ENCODE measurements around the gene LPP. TPM values are rescaled to one million over a fixed set of nuclear protein-coding genes. Genes with fewer than 3 reads are reported as not detected.

The LPP gene
- polyA plus RNA-seq, 1 donor (not counting 4 experiments of a cell fraction or from before 2014, with no cell fraction given) = 16.0 TPM

DNA sequence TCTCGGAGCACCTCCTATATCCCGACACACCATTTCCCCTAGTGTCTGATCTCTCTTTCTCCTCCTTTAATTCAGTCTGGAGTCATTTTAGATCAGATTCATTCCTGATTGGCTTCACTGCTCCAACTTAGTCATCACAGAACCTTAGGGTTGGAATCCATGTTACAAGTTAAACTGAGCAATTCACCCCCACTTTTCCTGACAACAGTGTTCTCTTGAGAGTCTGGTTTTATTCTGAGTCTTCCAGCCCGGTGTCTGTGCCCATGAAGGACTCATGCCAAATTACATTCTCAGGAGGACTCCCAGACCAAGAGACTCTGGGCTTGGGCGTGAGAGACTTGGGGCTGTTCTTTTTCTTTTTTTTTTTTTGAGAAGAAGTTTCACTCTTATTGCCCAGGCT lies 57.5 kb downstream of the LPP start:
- Histone ChIP-seq H3K4me1 (ENCODE audit: control insufficient read depth, extremely low read depth, insufficient read depth, low read length) (peaks cover 3% of the 10 kb centered on the region), H3K9ac (ENCODE audit: control insufficient read depth, extremely low read depth, insufficient read depth, low read length) (no peak overlapping the region), H3K27me3 (ENCODE audit: control insufficient read depth, extremely low read depth, insufficient read depth, low read length) (no peaks in the 10 kb centered on the region), H3K4me2 (ENCODE audit: control insufficient read depth, extremely low read depth, insufficient read depth, low read depth, low read length) (no peak overlapping the region), H3K36me3 (ENCODE audit: control insufficient read depth in 2 of 2, extremely low read depth in 1 of 2, insufficient read depth in 2 of 2, low read length in 2 of 2) (peaks cover 0 to 11% of the 10 kb centered on the region in 2 experiments), H3K9me3 (ENCODE audit: control insufficient read depth, low read depth, low read length) (no peaks in the 10 kb centered on the region), H2AFZ (ENCODE audit: control insufficient read depth, low read length) (no peak overlapping the region), H3K4me3 (ENCODE audit: control insufficient read depth in 2 of 3, extremely low read depth in 1 of 3, insufficient read depth in 2 of 3, low read depth in 1 of 3, low read length in 3 of 3) (no peak overlapping the region), H3K79me2 (ENCODE audit: control insufficient read depth, insufficient read depth, low read length) (peaks cover 30% of the 10 kb centered on the region), H3K27ac (ENCODE audit: control insufficient read depth, insufficient read depth, low read length) (no peak overlapping the region), H3K9me1 (ENCODE audit: control insufficient read depth, extremely low read depth, insufficient read depth, low read length) (no peaks in the 10 kb centered on the region), H4K20me1 (ENCODE audit: control insufficient read depth, extremely low read depth, insufficient read depth, low read length) (no peaks in the 10 kb centered on the region)
- DNase-seq (ENCODE audit: low read depth, low spot score) = no peak
- TF ChIP-seq EZH2 (IDR thresholded peaks at IDR 0.05; ENCODE audit: low read length) = no peak
- TF ChIP-seq, protein P1, sequence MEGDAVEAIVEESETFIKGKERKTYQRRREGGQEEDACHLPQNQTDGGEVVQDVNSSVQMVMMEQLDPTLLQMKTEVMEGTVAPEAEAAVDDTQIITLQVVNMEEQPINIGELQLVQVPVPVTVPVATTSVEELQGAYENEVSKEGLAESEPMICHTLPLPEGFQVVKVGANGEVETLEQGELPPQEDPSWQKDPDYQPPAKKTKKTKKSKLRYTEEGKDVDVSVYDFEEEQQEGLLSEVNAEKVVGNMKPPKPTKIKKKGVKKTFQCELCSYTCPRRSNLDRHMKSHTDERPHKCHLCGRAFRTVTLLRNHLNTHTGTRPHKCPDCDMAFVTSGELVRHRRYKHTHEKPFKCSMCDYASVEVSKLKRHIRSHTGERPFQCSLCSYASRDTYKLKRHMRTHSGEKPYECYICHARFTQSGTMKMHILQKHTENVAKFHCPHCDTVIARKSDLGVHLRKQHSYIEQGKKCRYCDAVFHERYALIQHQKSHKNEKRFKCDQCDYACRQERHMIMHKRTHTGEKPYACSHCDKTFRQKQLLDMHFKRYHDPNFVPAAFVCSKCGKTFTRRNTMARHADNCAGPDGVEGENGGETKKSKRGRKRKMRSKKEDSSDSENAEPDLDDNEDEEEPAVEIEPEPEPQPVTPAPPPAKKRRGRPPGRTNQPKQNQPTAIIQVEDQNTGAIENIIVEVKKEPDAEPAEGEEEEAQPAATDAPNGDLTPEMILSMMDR (optimal IDR thresholded peaks at IDR 0.05 in 1 of 3, IDR thresholded peaks at IDR 0.05 in 1 of 3, conservative IDR thresholded peaks at IDR 0.05 in 1 of 3; ENCODE audit: extremely low read depth in 1 of 3, insufficient read depth in 2 of 3, low read length in 3 of 3) = no peak
- dilution Hi-C loops (cut with MboI; ENCODE audit: extremely low pct_ligation_motif_present, low sequenced_read_pairs) = no loop called here
- FAIRE-seq = no peak

DNA sequence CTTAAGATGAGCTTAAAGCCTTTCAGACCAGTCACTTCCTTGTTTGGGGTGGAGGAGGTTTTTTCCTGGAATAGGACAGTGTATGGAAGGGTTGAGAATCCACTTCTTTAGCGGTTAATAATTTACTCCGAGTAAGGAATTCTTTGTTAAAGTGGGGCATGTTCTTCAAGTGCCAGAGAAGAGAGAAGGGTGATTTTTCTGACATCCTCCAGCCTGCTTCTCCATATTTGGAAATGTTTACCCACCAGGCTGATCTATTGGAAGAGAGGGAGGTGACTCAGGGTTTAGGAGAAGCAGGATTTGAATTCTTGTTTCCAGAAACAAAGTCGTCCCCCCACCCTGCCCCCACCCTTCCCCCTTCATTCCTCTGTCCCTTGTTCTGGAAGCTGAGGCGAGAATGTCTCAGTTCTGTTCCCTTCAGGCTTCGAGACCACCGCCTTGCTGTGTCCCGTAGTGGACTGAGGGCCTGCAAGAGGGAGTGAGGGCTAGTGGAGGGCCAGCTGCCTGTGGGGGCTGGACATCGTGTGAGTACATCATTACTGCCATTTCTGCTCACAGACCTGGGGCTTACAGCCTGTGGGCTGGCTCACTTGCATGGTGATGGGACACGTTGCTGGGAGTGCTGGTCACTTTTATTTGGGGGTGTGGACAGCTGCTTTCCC lies 58.5 kb downstream of the LPP start:
- no peak overlapping the region for H3K4me3 ChIP-seq (ENCODE audit: control insufficient read depth in 2 of 3, extremely low read depth in 1 of 3, insufficient read depth in 2 of 3, low read depth in 1 of 3, low read length in 3 of 3)
- H3K36me3 ChIP-seq (ENCODE audit: control insufficient read depth in 2 of 2, extremely low read depth in 1 of 2, insufficient read depth in 2 of 2, low read length in 2 of 2) = peaks cover 0 to 11% of the 10 kb centered on the region in 2 experiments
- H3K79me2 ChIP-seq (ENCODE audit: control insufficient read depth, insufficient read depth, low read length) = peaks cover 31% of the 10 kb centered on the region
- H3K27me3 ChIP-seq (ENCODE audit: control insufficient read depth, extremely low read depth, insufficient read depth, low read length) = no peaks in the 10 kb centered on the region
- H3K4me1 ChIP-seq (ENCODE audit: control insufficient read depth, extremely low read depth, insufficient read depth, low read length) = peaks cover 3% of the 10 kb centered on the region
- no peak overlapping the region for H3K27ac ChIP-seq (ENCODE audit: control insufficient read depth, insufficient read depth, low read length)
- no peaks in the 10 kb centered on the region for H3K9me3 ChIP-seq (ENCODE audit: control insufficient read depth, low read depth, low read length)
- H3K9ac ChIP-seq (ENCODE audit: control insufficient read depth, extremely low read depth, insufficient read depth, low read length) = no peak overlapping the region
- no peak for DNase-seq (ENCODE audit: low read depth, low spot score)
- peaks cover 2% of the 10 kb centered on the region for H4K20me1 ChIP-seq (ENCODE audit: control insufficient read depth, extremely low read depth, insufficient read depth, low read length)
- no peak for TF ChIP-seq EZH2 (IDR thresholded peaks at IDR 0.05; ENCODE audit: low read length)
- TF ChIP-seq, protein P1 (optimal IDR thresholded peaks at IDR 0.05 in 1 of 3, IDR thresholded peaks at IDR 0.05 in 1 of 3, conservative IDR thresholded peaks at IDR 0.05 in 1 of 3; ENCODE audit: extremely low read depth in 1 of 3, insufficient read depth in 2 of 3, low read length in 3 of 3) = no peak
- no peak overlapping the region for H3K4me2 ChIP-seq (ENCODE audit: control insufficient read depth, extremely low read depth, insufficient read depth, low read depth, low read length)
- no peak for FAIRE-seq
- H2AFZ ChIP-seq (ENCODE audit: control insufficient read depth, low read length) = no peak overlapping the region
- dilution Hi-C loops (cut with MboI; ENCODE audit: extremely low pct_ligation_motif_present, low sequenced_read_pairs) = no loop called here
- no peaks in the 10 kb centered on the region for H3K9me1 ChIP-seq (ENCODE audit: control insufficient read depth, extremely low read depth, insufficient read depth, low read length)

All from keratinocyte (primary cell).